ENCODE data around the gene GHRHR.

GHRHR gene

GRCh38 chr7:30968747-30969603 is 5.2 kb downstream of the GHRHR start:
- no peak for DNase-seq (ENCODE audit: low spot score)

GRCh38 chr7:30969604-30969970 is 5.8 kb downstream of the GHRHR start:
- DNase-seq (ENCODE audit: low spot score): no peak

GRCh38 chr7:30970074-30970473 is 6.3 kb downstream of the GHRHR start:
- DNase-seq (ENCODE audit: low spot score): no peak

GRCh38 chr7:30970594-30971094 is 6.9 kb downstream of the GHRHR start:
- DNase-seq (ENCODE audit: low spot score): no peak

- no peak for DNase-seq (ENCODE audit: low spot score)
These were observed 7.7 kb downstream of the GHRHR start for GRCh38 chr7:30971440-30971839.

GRCh38 chr7:30971840-30972563 is 8.2 kb downstream of the GHRHR start:
- DNase-seq (ENCODE audit: low spot score): no peak

- DNase-seq (ENCODE audit: low spot score): no peak
These were observed 9.5 kb downstream of the GHRHR start for GRCh38 chr7:30973292-30973691.

GRCh38 chr7:30973791-30974604 is 10.2 kb downstream of the GHRHR start:
- DNase-seq (ENCODE audit: low spot score): no peak

- DNase-seq (ENCODE audit: low spot score): peak; percentile 27
These were observed 11.0 kb downstream of the GHRHR start for GRCh38 chr7:30974605-30975255.

- DNase-seq (ENCODE audit: low spot score): no peak
These were observed 11.6 kb downstream of the GHRHR start for GRCh38 chr7:30975256-30975899.

GRCh38 chr7:30976381-30976780 is 12.6 kb downstream of the GHRHR start:
- no peak for DNase-seq (ENCODE audit: low spot score)

GRCh38 chr7:30977222-30977621 is 13.5 kb downstream of the GHRHR start:
- DNase-seq (ENCODE audit: low spot score): no peak

- peak; percentile 37 for DNase-seq (ENCODE audit: low spot score)
These were observed 14.3 kb downstream of the GHRHR start for GRCh38 chr7:30977896-30978564.

- DNase-seq (ENCODE audit: low spot score): no peak
These were observed 15.3 kb downstream of the GHRHR start for GRCh38 chr7:30979027-30979426.

- DNase-seq (ENCODE audit: low spot score): no peak
These were observed 16.4 kb downstream of the GHRHR start for GRCh38 chr7:30980194-30980593.

- no peak for DNase-seq (ENCODE audit: low spot score)
These were observed 17.0 kb downstream of the GHRHR start for GRCh38 chr7:30980751-30981150.

GRCh38 chr7:30983042-30983913 is 19.5 kb downstream of the GHRHR start:
- peak; percentile 85 for DNase-seq (ENCODE audit: low spot score)

GRCh38 chr7:30983914-30984247 is 20.1 kb downstream of the GHRHR start:
- no peak for DNase-seq (ENCODE audit: low spot score)

GRCh38 chr7:30984359-30985107 is 20.8 kb downstream of the GHRHR start:
- DNase-seq (ENCODE audit: low spot score): peak; percentile 36

All from LoVo (cell line).